PFSK-1 (cell line): ENCODE data around the gene OMG.

ENCODE experiments used
- FOXP2 ChIP-seq: optimal IDR thresholded peaks from 2 replicates; pipeline ENCODE3; 2011; ENCODE audit warnings: borderline replicate concordance, control low read depth, inconsistent platforms; ENCODE audit not compliant: insufficient read depth; ENCODE audit errors: extremely low read length, extremely low read depth
- POLR2AphosphoS5 ChIP-seq: IDR thresholded peaks from 2 replicates; pipeline ENCODE4 v1.6.1; 2012; ENCODE audit warnings: low read depth, mild to moderate bottlenecking, control low read depth, low read length, moderate library complexity
- SIN3A ChIP-seq: IDR thresholded peaks from 2 replicates; pipeline ENCODE4 v1.6.1; 2012; ENCODE audit warnings: mild to moderate bottlenecking, low read length, moderate library complexity, borderline replicate concordance; ENCODE audit not compliant: insufficient read depth
- TAF1 ChIP-seq: IDR thresholded peaks from 2 replicates; pipeline ENCODE4 v1.6.1; 2012; ENCODE audit warnings: low read length, control low read depth, borderline replicate concordance; ENCODE audit not compliant: insufficient read depth
- TF ChIP-seq, protein P1 (sequence below), 2 experiments: IDR thresholded peaks; 2 replicates each; pipeline versions ENCODE4 v1.6.1 to v1.8.0; 2011 to 2012; ENCODE audit warnings: low read depth in 2 of 2, low read length in 2 of 2, control low read depth in 1 of 2, inconsistent platforms in 1 of 2, mild to moderate bottlenecking in 1 of 2, moderate library complexity in 1 of 2; ENCODE audit not compliant: insufficient read depth in 1 of 2

Gene OMG

GRCh38 chr17:31293581-31293980 is 3.5 kb downstream of the OMG start:
- no peak for TF ChIP-seq TAF1
- TF ChIP-seq SIN3A: no peak
- TF ChIP-seq POLR2AphosphoS5: no peak
- no peak for TF ChIP-seq FOXP2
- TF ChIP-seq, protein P1, sequence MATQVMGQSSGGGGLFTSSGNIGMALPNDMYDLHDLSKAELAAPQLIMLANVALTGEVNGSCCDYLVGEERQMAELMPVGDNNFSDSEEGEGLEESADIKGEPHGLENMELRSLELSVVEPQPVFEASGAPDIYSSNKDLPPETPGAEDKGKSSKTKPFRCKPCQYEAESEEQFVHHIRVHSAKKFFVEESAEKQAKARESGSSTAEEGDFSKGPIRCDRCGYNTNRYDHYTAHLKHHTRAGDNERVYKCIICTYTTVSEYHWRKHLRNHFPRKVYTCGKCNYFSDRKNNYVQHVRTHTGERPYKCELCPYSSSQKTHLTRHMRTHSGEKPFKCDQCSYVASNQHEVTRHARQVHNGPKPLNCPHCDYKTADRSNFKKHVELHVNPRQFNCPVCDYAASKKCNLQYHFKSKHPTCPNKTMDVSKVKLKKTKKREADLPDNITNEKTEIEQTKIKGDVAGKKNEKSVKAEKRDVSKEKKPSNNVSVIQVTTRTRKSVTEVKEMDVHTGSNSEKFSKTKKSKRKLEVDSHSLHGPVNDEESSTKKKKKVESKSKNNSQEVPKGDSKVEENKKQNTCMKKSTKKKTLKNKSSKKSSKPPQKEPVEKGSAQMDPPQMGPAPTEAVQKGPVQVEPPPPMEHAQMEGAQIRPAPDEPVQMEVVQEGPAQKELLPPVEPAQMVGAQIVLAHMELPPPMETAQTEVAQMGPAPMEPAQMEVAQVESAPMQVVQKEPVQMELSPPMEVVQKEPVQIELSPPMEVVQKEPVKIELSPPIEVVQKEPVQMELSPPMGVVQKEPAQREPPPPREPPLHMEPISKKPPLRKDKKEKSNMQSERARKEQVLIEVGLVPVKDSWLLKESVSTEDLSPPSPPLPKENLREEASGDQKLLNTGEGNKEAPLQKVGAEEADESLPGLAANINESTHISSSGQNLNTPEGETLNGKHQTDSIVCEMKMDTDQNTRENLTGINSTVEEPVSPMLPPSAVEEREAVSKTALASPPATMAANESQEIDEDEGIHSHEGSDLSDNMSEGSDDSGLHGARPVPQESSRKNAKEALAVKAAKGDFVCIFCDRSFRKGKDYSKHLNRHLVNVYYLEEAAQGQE (IDR thresholded peaks at IDR 0.05; ENCODE audit: insufficient read depth in 1 of 2, low read depth in 2 of 2, low read length in 2 of 2): no peak

DNA sequence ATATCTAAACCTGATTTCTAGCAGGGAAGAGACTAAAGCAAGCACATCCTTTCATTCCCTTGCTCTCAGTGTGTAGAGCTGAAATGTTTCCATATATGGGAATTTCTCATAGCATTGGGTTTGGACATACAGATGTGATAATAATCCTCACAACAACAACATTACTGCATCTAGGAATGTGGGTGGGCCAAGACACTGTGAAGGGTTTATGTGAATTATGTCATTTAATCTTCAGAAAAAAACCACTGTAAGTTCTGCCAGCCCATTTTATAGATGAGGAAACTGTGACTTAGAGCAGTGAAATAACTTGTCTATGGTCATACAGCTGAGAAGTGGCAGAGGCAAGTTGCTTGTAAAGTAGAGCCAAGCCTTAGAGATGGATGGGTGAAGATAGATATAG is 5.2 kb downstream of the OMG start:
- TF ChIP-seq SIN3A (no peak), TAF1 (no peak), FOXP2 (no peak), POLR2AphosphoS5 (no peak)
- TF ChIP-seq, protein P1 (IDR thresholded peaks at IDR 0.05; ENCODE audit: insufficient read depth in 1 of 2, low read depth in 2 of 2, low read length in 2 of 2): no peak

DNA sequence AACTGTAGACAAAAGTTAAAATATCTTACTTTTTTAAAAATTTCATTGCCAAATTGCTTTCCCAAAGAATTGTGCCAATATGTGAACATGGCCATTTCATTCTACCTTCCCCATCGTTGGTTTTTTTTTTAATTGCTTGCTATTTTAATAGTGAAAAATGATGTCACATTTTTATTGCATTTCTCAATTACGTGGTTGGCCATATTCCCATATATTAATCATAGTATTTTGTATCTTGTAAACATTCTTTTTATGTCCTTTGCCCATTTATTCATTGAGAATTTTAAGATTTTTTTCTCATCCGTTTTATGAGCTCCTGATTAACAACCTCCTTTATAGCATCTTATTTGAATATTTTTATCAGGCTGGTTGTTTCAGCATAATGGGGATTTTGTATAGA is 7.2 kb downstream of the OMG start:
- TF ChIP-seq SIN3A (no peak), POLR2AphosphoS5 (no peak), TAF1 (no peak), FOXP2 (no peak)
- TF ChIP-seq, protein P1 (IDR thresholded peaks at IDR 0.05; ENCODE audit: insufficient read depth in 1 of 2, low read depth in 2 of 2, low read length in 2 of 2): no peak

DNA sequence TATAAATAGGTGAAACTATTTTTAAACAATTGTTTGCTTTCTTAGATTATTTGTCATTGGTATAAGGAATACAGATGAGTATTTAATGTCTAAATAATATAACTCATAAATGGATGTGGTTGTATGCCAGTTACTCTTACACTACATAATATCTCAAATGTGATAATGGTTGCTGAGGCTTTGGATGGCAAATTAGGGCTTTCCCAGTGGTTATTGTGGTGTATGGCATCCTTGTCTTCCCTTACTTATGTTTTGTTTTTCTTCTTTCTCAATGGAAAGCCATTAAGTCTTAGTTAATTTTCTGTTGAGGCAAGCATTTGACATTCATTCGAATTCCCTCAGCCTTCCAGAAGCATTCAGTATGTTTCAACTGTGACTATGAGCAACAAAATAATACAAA is 10.5 kb downstream of the OMG start:
- TF ChIP-seq SIN3A (no peak), FOXP2 (no peak), TAF1 (no peak), POLR2AphosphoS5 (no peak)
- TF ChIP-seq, protein P1 (IDR thresholded peaks at IDR 0.05; ENCODE audit: insufficient read depth in 1 of 2, low read depth in 2 of 2, low read length in 2 of 2): no peak

- TF ChIP-seq POLR2AphosphoS5 (no peak), SIN3A (no peak), TAF1 (no peak)
- TF ChIP-seq, protein P1 (IDR thresholded peaks at IDR 0.05; ENCODE audit: insufficient read depth in 1 of 2, low read depth in 2 of 2, low read length in 2 of 2): no peak
Measured at GRCh38 chr17:31283841-31284240, 13.2 kb downstream of the OMG start.
